Suprapubic skin (tissue), 4 donors: ENCODE measurements around the gene SUN3. TPM values are rescaled to one million over a fixed set of nuclear protein-coding genes. Genes with fewer than 3 reads are reported as not detected.

ENCODE experiments used
- DNase-seq, 2 donors: peaks; one replicate each; pipeline ENCODE4 v3.0.0-alpha.2; 2019; ENCODE audit warnings: low spot score in 2 of 2
- H3K27ac ChIP-seq: fragments of 200-600 bp; sonication (generic); one replicate; pipeline ENCODE4 v1.5.1; 2019
- H3K27me3 ChIP-seq: fragments of 200-600 bp; sonication (generic); one replicate; pipeline ENCODE4 v1.5.1; 2019
- H3K36me3 ChIP-seq: fragments of 200-600 bp; sonication (generic); one replicate; pipeline ENCODE4 v1.5.1; 2019
- H3K4me1 ChIP-seq: fragments of 200-600 bp; sonication (generic); one replicate; pipeline ENCODE4 v1.5.1; 2019
- H3K4me3 ChIP-seq: fragments of 200-600 bp; sonication (generic); one replicate; pipeline ENCODE4 v1.5.1; 2019; ENCODE audit warnings: mild to moderate bottlenecking
- H3K9me3 ChIP-seq: fragments of 200-600 bp; sonication (generic); one replicate; pipeline ENCODE4 v1.5.1; 2019
- CTCF ChIP-seq, 2 donors: fragments of 200-600 bp in 1 of 2; fragments of 450-650 bp in 1 of 2; sonication (generic) in 1 of 2; IDR thresholded peaks; one replicate each; pipeline ENCODE4 v1.5.1; 2016 to 2019; ENCODE audit warnings: antibody characterized with exemption in 2 of 2, mild to moderate bottlenecking in 1 of 2, moderate library complexity in 1 of 2
- EP300 ChIP-seq: sonication (generic); formaldehyde crosslinking; IDR thresholded peaks from one replicate; pipeline ENCODE4 v1.6.1; 2017; ENCODE audit warnings: antibody characterized with exemption
- POLR2A ChIP-seq, 2 donors: fragments of 450-650 bp; IDR thresholded peaks; one replicate each; pipeline ENCODE4 v1.6.1; 2017; ENCODE audit warnings: antibody characterized with exemption in 2 of 2, mild to moderate bottlenecking in 2 of 2, moderate library complexity in 2 of 2
- POLR2AphosphoS5 ChIP-seq, 3 donors: sonication (generic); formaldehyde crosslinking; IDR thresholded peaks; one replicate each; pipeline ENCODE4 v1.6.1; 2017; ENCODE audit warnings: antibody characterized with exemption in 3 of 3
- WGBS: methylation state at CpG from one replicate; pipeline ENCODE4 v1.1.5; 2018; 5-methylcytosine and 5-hydroxymethylcytosine counted together
- total RNA-seq, 4 donors: library from RNA; depleted of rRNA; stranded (reverse); fragments of >200 nt; gene quantifications; one replicate each; pipeline ENCODE4 v1.1.0, GENCODE V29; 2016

The SUN3 gene
- total RNA-seq, 4 donors from 2014 or later: not detected

- 84% methylated on average over 4 of the region's 4 CpGs for WGBS
- TF ChIP-seq CTCF (IDR thresholded peaks at IDR 0.05) (no peak), POLR2AphosphoS5 (IDR thresholded peaks at IDR 0.05) (no peak), EP300 (no peak), POLR2A (IDR thresholded peaks at IDR 0.05) (no peak)
- no peak for DNase-seq
- Histone ChIP-seq H3K36me3 (peaks cover 23% of the 10 kb centered on the region), H3K4me3 (no peak overlapping the region), H3K4me1 (peaks cover 6% of the 10 kb centered on the region), H3K27me3 (no peaks in the 10 kb centered on the region), H3K27ac (no peak overlapping the region), H3K9me3 (no peaks in the 10 kb centered on the region)
Observed at GRCh38 chr7:47954231-47954911, 74.5 kb downstream of the SUN3 start.

GRCh38 chr7:47953822-47954221, 75.1 kb downstream of the SUN3 start:
- no peak for TF ChIP-seq POLR2AphosphoS5 (IDR thresholded peaks at IDR 0.05)
- TF ChIP-seq POLR2A (IDR thresholded peaks at IDR 0.05): no peak
- no peak for TF ChIP-seq CTCF (IDR thresholded peaks at IDR 0.05)
- TF ChIP-seq EP300: no peak
- peaks cover 6% of the 10 kb centered on the region for H3K4me1 ChIP-seq
- no peaks in the 10 kb centered on the region for H3K9me3 ChIP-seq
- peaks cover 23% of the 10 kb centered on the region for H3K36me3 ChIP-seq
- DNase-seq: no peak
- H3K27ac ChIP-seq: no peak overlapping the region
- no peak overlapping the region for H3K4me3 ChIP-seq
- no peaks in the 10 kb centered on the region for H3K27me3 ChIP-seq
- 73% methylated on average over 4 of the region's 4 CpGs for WGBS

GRCh38 chr7:47952224-47952623, 76.7 kb downstream of the SUN3 start:
- DNase-seq: no peak
- peaks cover 23% of the 10 kb centered on the region for H3K36me3 ChIP-seq
- WGBS: 86% methylated on average over 4 of the region's 4 CpGs
- TF ChIP-seq POLR2AphosphoS5 (IDR thresholded peaks at IDR 0.05) (no peak), CTCF (IDR thresholded peaks at IDR 0.05) (no peak), POLR2A (IDR thresholded peaks at IDR 0.05) (no peak), EP300 (no peak)
- H3K4me1 ChIP-seq: peaks cover 6% of the 10 kb centered on the region
- H3K9me3 ChIP-seq: no peaks in the 10 kb centered on the region
- no peak overlapping the region for H3K4me3 ChIP-seq
- H3K27ac ChIP-seq: no peak overlapping the region
- no peaks in the 10 kb centered on the region for H3K27me3 ChIP-seq

- DNase-seq: no peak
- TF ChIP-seq POLR2AphosphoS5 (IDR thresholded peaks at IDR 0.05) (no peak), EP300 (no peak), POLR2A (IDR thresholded peaks at IDR 0.05) (no peak), CTCF (IDR thresholded peaks at IDR 0.05) (no peak)
- no peaks in the 10 kb centered on the region for H3K9me3 ChIP-seq
- no peak overlapping the region for H3K4me3 ChIP-seq
- H3K36me3 ChIP-seq: peaks cover 18% of the 10 kb centered on the region
- peaks cover 6% of the 10 kb centered on the region for H3K4me1 ChIP-seq
- peak overlapping the region; percentile 45 for H3K27ac ChIP-seq
- no peaks in the 10 kb centered on the region for H3K27me3 ChIP-seq
Observed at GRCh38 chr7:47951374-47951773, 77.5 kb downstream of the SUN3 start.

- Histone ChIP-seq H3K27me3 (no peaks in the 10 kb centered on the region), H3K9me3 (no peaks in the 10 kb centered on the region), H3K36me3 (peaks cover 14% of the 10 kb centered on the region), H3K4me1 (peaks cover 6% of the 10 kb centered on the region), H3K4me3 (no peak overlapping the region), H3K27ac (peak overlapping the region; percentile 45)
- WGBS: 70% methylated on average over 11 of the region's 11 CpGs
- DNase-seq: no peak
- TF ChIP-seq POLR2A (IDR thresholded peaks at IDR 0.05): no peak
- peak in 1 of 3 donors; percentile 23 for TF ChIP-seq POLR2AphosphoS5 (IDR thresholded peaks at IDR 0.05)
Observed at GRCh38 chr7:47950714-47951113, 78.2 kb downstream of the SUN3 start.
